Glutamatergic neuron (in vitro differentiated cells): ENCODE data around the gene TMEM269. TPM values are rescaled to one million over a fixed set of nuclear protein-coding genes. Genes with fewer than 3 reads are reported as not detected.

ENCODE experiments used
- DNase-seq: peaks from one replicate; pipeline ENCODE4 v3.0.0; 2022
- H3K27ac Mint-ChIP-seq: one replicate; pipeline ENCODE4 v1.8.0; 2020; ENCODE audit warnings: mild to moderate bottlenecking, mixed read lengths, inconsistent platforms; ENCODE audit not compliant: unreplicated experiment
- H3K27me3 Mint-ChIP-seq: one replicate; pipeline ENCODE4 v1.8.0; 2020; ENCODE audit warnings: mild to moderate bottlenecking, moderate library complexity, mixed read lengths, inconsistent platforms; ENCODE audit not compliant: unreplicated experiment
- H3K36me3 Mint-ChIP-seq: one replicate; pipeline ENCODE4 v1.8.0; 2020; ENCODE audit warnings: mild to moderate bottlenecking, mixed read lengths, inconsistent platforms; ENCODE audit not compliant: unreplicated experiment
- H3K4me1 Mint-ChIP-seq: one replicate; pipeline ENCODE4 v1.8.0; 2020; ENCODE audit warnings: mild to moderate bottlenecking, low read depth, mixed read lengths, inconsistent platforms; ENCODE audit not compliant: unreplicated experiment
- H3K4me3 Mint-ChIP-seq: one replicate; pipeline ENCODE4 v1.8.0; 2020; ENCODE audit warnings: mild to moderate bottlenecking, mixed read lengths, inconsistent platforms; ENCODE audit not compliant: unreplicated experiment
- H3K9me3 Mint-ChIP-seq: one replicate; pipeline ENCODE4 v1.8.0; 2020; ENCODE audit warnings: mild to moderate bottlenecking, moderate library complexity, mixed read lengths, inconsistent platforms; ENCODE audit not compliant: unreplicated experiment
- total RNA-seq: library from RNA; stranded (reverse); fragmentation: NEBNext Ultra II Directional; extraction: Animal tissue kit (Norgen Biotek cat#: 25700); gene quantifications from one replicate; pipeline ENCODE4 v1.2.1, GENCODE V29; 2021; ENCODE audit not compliant: unreplicated experiment
- TF ChIP-seq, protein P1 (sequence below): fragments of 200-600 bp; sonication (generic); IDR thresholded peaks from one replicate; pipeline ENCODE4 v1.5.0; 2021; ENCODE audit not compliant: partially characterized antibody, unreplicated experiment

TMEM269 gene
- total RNA-seq, 1 donor from 2014 or later, result 0.32 TPM

DNA sequence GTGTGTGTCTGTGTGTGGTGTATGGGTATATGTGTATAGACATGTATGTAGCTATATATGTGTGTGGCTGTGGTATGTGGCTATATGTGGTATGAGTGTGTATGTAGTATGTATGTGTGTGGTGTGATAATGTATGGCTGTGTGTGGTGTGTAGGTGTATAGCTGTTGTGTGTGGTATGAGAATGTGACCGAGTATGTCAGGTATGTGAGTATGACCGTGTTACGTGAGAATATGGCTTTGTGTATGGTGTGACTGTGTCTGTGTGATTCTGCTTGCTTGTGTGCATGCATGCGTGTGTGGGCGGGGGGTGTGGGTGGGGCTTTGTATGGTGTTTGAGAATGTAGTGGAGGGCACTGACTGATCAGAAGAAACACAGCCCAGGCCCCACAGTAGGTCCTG, 65.2 kb downstream of the TMEM269 start:
- TF ChIP-seq, protein P1, sequence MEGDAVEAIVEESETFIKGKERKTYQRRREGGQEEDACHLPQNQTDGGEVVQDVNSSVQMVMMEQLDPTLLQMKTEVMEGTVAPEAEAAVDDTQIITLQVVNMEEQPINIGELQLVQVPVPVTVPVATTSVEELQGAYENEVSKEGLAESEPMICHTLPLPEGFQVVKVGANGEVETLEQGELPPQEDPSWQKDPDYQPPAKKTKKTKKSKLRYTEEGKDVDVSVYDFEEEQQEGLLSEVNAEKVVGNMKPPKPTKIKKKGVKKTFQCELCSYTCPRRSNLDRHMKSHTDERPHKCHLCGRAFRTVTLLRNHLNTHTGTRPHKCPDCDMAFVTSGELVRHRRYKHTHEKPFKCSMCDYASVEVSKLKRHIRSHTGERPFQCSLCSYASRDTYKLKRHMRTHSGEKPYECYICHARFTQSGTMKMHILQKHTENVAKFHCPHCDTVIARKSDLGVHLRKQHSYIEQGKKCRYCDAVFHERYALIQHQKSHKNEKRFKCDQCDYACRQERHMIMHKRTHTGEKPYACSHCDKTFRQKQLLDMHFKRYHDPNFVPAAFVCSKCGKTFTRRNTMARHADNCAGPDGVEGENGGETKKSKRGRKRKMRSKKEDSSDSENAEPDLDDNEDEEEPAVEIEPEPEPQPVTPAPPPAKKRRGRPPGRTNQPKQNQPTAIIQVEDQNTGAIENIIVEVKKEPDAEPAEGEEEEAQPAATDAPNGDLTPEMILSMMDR, result no peak
- peaks cover 18% of the 10 kb centered on the region for H3K36me3 Mint-ChIP-seq
- peaks cover 5% of the 10 kb centered on the region for H3K4me1 Mint-ChIP-seq
- no peak overlapping the region for H3K27ac Mint-ChIP-seq
- no peak overlapping the region for H3K4me3 Mint-ChIP-seq
- peaks cover 2% of the 10 kb centered on the region for H3K27me3 Mint-ChIP-seq
- H3K9me3 Mint-ChIP-seq, result peaks cover 3% of the 10 kb centered on the region
- no peak for DNase-seq

Other genes starting within 250 kb of the TMEM269 start
- 22.6 TPM for gene PPIH, start 126.6 kb upstream of the TMEM269 start, total RNA-seq
- gene YBX1, start 102.6 kb upstream of the TMEM269 start, total RNA-seq, result 531 TPM
- not detected for gene CLDN19, start 44.8 kb upstream of the TMEM269 start, total RNA-seq
- 86.0 TPM for gene P3H1, start 18.0 kb upstream of the TMEM269 start, total RNA-seq
- 21.6 TPM for gene C1orf50, start 17.7 kb upstream of the TMEM269 start, total RNA-seq
- gene ERMAP, start 32.1 kb downstream of the TMEM269 start, total RNA-seq, result 4.9 TPM
- gene SVBP, start 32.4 kb downstream of the TMEM269 start, total RNA-seq, result 100 TPM
- 9.5 TPM for gene ZNF691, start 61.6 kb downstream of the TMEM269 start, total RNA-seq
- 25.0 TPM for gene SLC2A1, start 173.9 kb downstream of the TMEM269 start, total RNA-seq